Central memory CD4-positive, alpha-beta T cell (primary cell): ENCODE results near the gene RAB4B.
"Not testable (repeated sequence)": the region's sequence is repeated elsewhere in the genome, so short reads cannot be mapped to it uniquely, and the experiment has no call there.

Experiments used
- DNase-seq: peaks from one replicate; pipeline ENCODE4 v3.0.0; 2022

The RAB4B gene

DNA sequence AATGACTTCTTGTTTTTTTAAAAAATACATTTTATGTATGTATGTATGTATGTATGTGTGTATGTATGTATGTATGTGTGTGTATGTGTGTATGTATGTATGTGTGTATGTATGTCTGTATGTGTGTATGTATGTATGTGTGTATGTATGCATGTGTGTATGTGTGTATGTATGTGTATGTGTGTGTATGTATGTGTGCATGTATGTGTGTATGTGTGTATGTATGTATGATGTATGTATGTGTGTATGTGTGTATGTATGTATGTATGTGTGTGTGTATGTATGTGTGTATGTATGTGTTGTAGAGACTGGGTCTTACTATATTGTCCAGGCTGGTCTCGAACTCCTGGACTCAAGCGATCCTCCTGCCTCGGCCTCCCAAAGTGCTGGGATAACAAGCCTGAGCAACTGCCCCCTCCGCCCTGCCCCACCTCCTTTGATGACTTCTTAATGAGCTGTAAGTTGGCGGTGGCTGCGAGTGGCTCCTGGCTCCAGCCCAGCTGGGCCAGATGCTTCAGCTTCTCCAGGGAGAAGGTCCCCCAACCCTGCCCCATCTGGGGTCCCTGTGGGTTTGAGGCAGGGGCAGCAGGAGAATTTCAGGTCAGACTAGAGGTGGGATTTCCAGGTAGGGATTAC, 47.5 kb downstream of the RAB4B start:
- not testable (repeated sequence) for DNase-seq

DNA sequence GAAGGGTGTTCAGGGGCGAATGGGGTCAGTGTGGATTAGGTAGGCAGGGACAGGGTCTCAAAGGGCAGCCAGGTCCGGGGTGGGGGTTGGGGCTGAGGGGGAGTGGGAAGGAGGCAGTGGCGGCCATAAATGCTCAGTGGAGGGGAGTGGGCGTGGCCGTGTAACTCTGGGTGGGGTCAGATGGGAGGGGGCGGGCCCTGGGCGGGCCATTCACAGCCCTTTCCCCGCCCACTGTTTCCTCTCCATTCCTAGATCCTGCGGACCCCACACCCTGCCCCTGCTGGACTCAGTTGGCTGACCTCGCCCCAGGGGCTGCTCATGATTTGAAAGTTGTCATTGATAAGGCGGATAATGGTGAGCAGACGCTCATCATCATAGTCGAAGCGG, 48.3 kb downstream of the RAB4B start:
- not testable (repeated sequence) for DNase-seq

DNA sequence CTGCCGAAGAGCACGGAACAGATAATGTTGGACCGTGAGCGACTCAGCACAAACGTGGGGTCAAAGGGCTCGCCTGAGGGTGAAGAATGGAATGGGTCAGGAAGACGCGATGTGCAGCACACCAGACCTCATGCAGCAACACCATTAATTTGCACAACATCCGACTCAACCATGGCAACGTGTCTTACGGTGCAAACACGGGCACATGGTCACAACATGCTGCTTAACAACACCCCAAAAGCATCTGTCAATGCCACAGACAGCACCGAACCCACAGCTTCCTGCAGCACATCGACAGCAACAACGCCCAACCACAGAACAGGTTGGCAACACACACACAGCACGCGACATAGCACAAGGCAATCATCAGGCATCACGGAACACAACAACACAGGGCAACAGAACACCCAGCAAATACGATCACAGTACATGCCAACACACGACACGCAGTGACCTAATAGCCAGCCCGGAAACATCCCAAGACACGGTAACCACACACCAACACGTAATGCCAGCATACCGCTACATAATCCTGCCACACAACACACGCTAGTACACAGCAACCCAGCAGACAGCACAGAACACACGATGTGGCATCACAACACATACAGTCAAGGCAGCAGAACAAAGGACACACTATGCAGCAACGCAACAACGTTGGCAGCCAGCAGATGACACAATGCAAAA, 48.8 kb downstream of the RAB4B start:
- DNase-seq = peak; percentile 87

DNA sequence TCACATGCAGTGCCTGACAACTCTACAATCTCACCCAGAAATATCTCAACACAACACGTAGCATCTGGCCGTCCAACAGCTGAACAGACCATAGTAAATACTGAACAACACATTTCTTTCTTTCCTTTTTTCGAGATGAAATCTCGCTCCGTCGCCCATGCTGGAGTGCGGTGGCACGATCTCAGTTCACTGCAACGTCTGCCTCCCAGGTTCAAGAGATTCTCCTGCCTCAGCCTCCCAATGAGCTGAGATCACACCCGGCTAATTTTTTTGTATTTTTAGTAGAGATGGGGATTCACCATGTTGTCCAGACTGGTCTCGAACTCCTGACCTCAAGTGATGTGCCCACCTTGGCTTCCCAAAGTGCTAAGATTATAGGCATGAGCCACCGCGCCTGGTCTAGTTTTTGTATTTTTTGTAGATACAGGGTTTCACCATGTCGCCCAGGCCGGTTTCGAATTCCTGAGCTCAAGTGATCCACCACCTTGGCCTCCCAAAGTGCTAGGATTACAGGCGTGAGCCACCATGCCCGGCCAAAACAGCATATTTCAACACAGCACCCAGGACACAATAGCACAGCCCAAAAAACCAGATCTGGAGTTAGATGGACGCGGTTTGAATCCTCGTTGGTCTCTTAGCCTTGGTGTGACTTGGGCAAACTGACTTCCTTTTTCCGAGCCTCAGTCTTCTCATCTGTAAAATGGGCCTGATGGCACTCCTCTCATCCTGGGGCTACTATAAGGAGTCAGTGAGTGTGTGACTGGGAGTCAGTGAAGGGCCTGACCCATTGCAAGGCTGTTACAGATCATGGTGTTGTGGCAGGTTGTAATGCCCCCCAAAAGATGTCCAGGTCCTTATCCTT, 49.6 kb downstream of the RAB4B start:
- no peak for DNase-seq

DNA sequence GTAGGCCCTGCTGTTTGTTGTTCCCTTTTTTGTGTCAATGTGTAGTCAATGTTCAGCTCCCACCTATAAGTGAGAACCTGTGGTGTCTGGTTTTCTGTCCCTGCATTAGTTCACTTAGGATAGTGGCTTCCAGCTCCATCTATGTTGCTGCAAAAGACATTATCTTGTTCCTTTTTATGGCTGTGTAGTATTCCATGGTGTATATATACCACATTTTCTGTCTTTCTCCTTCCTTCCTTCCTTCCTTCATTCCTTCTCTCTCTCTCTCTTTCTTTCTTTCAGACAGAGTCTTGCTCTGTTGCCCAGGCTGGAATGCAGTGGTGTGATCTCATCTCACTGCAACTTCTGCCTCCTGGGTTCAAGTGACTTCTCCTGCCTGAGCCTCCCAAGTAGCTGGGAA, 51.2 kb downstream of the RAB4B start:
- DNase-seq = no peak

DNA sequence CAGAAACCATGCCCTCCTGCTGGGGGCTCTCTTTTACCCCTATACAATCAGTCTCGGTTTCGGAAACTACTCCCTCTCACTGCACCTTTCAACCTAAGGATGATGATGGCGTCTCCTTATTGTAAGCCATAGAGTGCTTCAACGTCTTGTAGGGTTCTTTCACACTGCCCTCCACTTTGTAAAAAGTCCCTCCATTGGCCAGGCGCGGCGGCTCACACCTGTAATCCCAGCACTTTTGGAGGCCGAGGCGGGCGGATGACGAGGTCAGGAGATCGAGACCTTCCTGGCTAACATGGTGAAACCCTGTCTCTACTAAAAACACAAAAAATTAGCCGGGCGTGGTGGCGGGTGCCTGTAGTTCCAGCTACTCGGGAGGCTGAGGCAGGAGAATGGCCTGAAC, 52.7 kb downstream of the RAB4B start:
- DNase-seq = not testable (repeated sequence)

DNA sequence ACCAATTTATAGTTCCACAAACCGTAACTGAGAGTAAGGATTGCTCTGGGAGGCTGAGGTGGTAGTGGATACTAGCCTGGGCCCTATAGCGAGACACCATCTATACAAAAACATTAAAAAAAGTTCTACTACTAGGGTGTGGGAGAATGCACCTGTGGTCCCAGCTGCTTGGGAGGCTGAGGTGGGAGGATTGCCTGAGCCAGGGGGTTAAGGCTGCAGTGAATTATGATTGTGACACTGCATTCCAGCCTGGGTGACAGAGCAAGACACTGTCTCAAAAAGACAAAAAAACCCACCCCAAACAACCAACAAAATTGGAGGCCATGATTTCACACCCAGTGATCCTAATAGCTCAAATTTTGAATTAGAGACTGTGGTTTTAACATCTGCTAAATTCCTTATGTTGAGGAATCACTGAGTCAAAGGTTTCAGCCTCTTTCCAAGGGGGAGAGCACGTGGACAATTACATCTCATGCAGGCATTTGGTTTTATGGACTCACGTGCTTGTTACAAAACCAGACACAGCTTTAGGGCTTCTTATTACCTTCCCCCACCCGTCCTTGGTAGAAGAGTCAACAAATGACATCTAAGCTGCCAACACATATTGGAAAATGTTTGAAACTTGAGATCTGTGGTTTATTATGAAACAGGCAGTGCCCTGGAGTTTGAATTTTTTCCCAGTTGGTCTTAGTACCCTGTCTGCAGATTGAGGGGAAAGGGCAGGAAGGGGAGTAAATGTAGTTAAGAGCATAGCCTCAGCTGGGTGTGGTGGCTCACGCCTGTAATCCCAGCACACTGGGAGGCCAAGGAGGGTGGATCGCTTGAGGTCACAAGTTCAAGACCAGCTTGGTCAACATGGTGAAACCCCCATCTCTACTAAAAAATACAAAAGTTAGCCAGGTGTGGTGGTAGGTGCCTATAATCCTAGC, 53.7 kb downstream of the RAB4B start:
- DNase-seq = no peak

DNA sequence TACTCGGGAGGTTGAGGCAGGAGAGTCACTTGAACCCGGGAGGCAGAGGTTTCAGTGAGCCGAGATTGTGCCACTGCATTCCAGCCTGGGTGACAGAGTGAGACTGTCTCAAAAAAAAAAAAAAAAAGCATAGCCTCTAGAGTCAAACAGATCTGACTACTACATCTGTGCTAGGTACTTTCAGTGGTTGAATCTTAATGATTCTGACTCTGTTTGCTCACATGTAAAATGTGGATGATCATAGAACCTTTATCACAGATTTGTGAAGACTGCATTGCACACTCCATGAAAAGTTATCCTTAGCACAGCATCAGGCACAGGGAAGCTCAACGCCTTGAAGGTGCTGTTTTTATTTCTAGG, 54.4 kb downstream of the RAB4B start:
- not testable (repeated sequence) for DNase-seq

DNA sequence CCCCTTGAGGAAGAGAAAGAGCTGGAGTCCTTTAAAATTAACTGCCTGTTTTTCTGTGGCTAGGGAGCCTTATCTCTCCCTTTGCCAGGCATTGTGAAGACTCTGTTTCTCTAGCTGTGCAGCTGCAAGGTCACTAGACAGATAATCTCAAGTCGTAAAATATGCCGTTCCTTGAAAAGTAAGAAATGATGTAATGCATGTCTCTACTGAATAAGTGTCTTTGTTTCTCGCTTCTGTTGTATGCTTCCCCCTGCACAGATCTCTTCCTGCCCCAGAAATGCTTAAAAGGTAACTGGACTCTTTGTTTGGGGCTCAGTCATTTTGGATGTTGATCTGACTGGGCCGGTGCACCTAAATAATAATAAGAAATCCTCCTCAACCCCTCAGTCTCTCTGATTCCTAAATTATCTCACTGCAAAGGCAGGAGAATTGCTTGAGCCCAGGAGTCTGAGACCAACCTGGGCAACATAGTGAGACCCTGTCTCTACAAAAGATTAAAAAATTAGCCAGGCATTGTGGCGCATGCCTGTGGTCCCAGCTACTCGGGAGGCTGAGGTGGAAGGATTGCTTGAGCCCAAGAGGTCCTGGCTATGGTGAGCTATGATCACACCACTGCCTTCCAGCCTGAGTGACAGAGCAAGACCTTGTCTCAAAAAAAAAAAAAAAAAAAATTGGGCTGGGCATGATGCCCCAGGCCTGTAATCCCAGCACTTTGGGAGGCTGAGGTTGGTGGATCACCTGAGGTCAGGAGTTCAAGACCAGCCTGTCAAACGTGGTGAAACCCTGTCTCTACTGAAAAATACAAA, 55.9 kb downstream of the RAB4B start:
- DNase-seq = not testable (repeated sequence)

DNA sequence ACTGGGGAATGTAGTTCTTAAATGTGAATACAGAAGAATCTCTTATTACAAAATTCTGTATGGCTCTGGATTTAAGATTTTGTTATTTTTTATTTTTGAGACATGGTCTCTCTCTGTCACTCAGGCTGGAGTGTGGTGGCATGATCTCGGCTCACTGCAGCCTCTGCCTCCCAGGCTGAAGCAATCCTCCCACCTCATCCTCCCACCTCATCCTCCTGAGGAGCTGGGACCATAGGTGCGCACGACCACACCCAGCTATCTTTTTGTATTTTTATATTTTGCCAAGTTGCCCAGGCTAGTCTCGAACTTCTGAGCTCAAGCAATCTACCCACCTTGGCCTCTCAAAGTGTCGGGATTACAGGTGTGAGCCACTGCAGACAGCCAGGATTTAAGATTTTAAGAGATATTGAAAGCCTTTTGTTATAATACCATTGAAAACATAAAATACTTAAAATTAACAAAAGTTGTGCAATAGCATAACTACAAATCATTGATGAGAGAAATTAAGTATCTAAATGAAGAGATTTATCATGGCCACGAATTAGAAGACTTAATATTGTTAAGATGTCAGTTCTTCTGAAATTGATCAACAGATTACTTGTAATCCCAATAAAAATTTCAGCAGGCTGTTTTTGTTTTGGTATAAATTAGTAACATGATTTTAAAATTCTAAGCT, 58.8 kb downstream of the RAB4B start:
- DNase-seq = no peak

DNA sequence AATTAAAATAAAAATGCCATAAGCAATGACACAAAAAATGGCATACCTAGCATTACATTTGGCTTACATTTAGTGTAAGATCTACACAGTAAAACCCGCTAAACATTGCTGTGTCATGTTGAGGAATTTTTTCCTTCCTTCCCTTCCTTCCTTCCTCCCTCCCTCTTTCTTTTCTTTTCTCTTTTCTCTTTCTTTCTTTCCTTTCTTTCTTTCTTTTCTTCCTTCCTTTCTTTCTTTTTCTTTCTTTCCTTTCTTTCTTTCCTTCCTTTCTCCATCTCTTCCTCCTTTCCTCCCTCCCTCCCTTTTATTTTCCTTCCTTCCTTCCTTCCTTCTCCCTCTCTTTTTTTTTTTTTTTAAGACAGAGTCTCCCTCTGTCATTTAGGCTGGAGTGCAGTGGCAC, 60.4 kb downstream of the RAB4B start:
- not testable (repeated sequence) for DNase-seq

DNA sequence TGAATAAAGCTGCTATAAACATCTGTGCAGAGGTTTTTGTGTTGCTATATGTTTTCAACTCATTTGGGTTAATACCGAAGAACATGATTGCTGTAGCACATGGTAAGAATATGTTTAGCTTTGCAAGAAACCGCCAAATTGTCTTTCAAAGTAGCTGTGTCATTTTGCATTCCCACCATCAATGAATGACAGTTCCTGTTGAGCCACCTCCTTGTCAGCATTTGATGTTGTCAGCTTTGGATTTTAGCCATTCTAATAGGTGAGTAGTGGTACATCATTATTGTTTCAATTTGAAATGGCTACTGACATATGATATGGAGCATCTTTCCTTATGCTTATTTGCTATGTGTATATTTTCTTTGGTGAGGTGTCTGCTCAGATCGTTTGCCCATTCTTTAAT, 64.0 kb downstream of the RAB4B start:
- not testable (repeated sequence) for DNase-seq

DNA sequence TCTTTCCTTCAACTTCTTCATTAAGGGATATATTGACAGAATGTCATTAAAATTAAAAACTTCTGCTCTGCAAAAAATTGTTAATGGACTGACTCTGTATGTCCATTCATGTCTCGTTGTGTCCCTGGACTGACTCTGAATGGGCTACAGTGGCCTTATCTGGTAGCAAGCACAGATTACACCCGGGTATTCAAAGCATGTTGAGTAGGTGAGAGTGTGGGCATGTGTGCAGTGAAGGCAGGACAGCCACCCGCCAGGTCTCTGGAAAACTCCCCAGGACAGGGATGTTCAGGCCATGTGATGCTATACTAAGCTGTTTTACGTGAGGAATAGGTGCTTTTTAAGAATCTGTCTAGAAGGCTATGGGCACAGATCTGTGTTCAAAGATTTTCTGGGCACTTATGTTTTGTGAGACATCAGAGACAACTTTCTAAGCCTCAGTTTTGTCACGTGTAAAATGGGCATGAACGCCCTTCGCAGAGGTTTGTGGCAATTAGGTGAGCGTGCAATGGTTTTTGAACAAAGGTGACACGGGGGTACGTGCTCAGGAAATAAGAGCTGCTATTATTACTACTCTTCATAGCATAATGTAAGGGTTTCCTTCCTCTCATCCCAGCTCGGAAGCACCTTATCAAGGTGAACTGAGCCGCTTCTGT, 65.1 kb downstream of the RAB4B start:
- DNase-seq = not testable (repeated sequence)

DNA sequence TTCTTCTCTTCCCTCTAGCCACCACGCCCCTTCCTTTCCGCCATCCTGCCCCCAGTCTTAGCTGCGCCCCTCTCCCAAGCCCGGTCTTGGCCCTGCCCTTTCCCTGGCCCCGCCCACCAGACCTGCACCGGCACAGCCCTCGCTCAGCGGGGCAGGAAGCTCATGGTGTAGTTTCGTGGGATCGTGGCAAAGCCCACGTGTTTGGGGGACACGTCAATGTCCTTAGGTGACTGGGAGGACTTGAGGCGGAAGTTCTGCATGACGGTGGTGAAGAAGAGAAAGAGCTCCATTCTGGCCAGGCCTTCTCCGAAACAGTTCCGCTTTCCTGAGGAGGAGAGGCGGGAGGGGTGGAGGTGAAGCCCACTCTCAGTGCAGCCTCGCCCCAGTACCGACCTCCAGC, 65.6 kb downstream of the RAB4B start:
- peak; percentile 82 for DNase-seq
